ENCODE data around the gene ACAD8. TPM values are rescaled to one million over a fixed set of nuclear protein-coding genes. Genes with fewer than 3 reads are reported as not detected.

Gene ACAD8
- total and polyA plus RNA-seq, 2 of the 8 experiments (the other 6 are each of a cell fraction or from before 2014, with no cell fraction given): 45.8 to 52.7 TPM

DNA sequence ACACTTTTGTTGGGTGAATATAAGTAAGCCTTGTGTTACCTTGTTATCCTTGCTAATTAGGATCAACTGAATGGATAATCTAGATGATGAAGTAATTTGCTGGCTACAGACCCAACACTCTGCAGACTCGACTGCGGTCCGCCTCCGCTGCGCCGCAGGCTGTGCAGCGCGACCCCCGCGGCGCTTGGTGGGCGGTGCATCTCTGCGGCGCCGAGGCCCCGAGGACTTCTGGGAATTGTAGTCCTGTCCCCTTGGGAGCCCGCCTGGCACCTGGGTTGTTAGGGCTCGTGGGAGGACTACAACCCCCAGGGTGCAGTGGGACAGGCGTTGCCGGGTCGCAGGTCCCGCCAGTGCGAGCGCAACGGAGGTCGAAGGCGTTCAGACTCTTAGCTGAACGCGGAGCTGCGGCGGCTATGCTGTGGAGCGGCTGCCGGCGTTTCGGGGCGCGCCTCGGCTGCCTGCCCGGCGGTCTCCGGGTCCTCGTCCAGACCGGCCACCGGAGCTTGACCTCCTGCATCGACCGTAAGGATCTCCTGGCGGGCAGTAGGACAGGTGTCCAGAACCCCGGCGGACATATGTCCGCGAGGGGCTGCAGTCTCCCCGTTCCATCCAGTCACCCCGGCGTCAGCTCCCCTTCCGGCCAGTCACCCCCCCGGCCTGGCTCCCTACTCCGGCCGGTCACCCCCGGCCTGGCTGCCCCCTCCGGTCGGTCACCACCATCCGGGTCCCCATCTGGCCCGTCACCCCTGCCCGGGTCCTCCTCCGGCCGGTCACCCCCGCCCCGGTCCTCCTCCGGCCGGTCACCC lies at the start of gene ACAD8, which contains the start of gene THYN1 (continued):
- no peak for TF ChIP-seq CTBP2 (IDR thresholded peaks at IDR 0.05; ENCODE audit: borderline replicate concordance, insufficient read depth, insufficient read length, low read length)
- TF ChIP-seq CREB1 (IDR thresholded peaks at IDR 0.05): peak; percentile 59
- peak; percentile 41 for TF ChIP-seq KDM4A (IDR thresholded peaks at IDR 0.05; ENCODE audit: low read depth, low read length, severe bottlenecking)
- no peak for TF ChIP-seq TCF12 (IDR thresholded peaks at IDR 0.05; ENCODE audit: low read depth, low read length)
- TF ChIP-seq POLR2AphosphoS5 (IDR thresholded peaks at IDR 0.05; ENCODE audit: low read depth, low read length): 0 out of 2 replicates have a peak, but pooled peaks have one; percentile 59
- peak; percentile 38 to 73 for TF ChIP-seq POLR2A (IDR thresholded peaks at IDR 0.05; ENCODE audit: control extremely low read depth in 1 of 2, low read depth in 2 of 2, low read length in 2 of 2)
- no peak for TF ChIP-seq RNF2 (IDR thresholded peaks at IDR 0.05; ENCODE audit: borderline replicate concordance, low read depth, low read length, missing control alignments, poor library complexity, severe bottlenecking)
- TF ChIP-seq SIN3A (conservative IDR thresholded peaks at IDR 0.05 in 1 of 2, IDR thresholded peaks at IDR 0.05 in 1 of 2; ENCODE audit: low read depth in 1 of 2, low read length in 2 of 2): peak in 1 of 2 experiments; percentile 91; a peak in 2 of 4 replicates
- no peak for TF ChIP-seq SUZ12 (IDR thresholded peaks at IDR 0.05; ENCODE audit: low read length)
- TF ChIP-seq FOSL1 (IDR thresholded peaks at IDR 0.05; ENCODE audit: insufficient read depth, low read depth, low read length): no peak
- peak in 1 of 2 experiments; percentile 75; a peak in 2 of 4 replicates for TF ChIP-seq HDAC2 (IDR thresholded peaks at IDR 0.05; ENCODE audit: borderline replicate concordance in 1 of 2, low read depth in 2 of 2, low read length in 2 of 2)
- peak; percentile 88 for TF ChIP-seq SIX5 (IDR thresholded peaks at IDR 0.05; ENCODE audit: low read depth, low read length)
- TF ChIP-seq EP300 (IDR thresholded peaks at IDR 0.05; ENCODE audit: borderline replicate concordance in 1 of 2, low read depth in 2 of 2, low read length in 2 of 2): no peak; a peak in 1 of 3 replicates
- TF ChIP-seq BCL11A (IDR thresholded peaks at IDR 0.05; ENCODE audit: low read depth in 2 of 2, low read length in 2 of 2): no peak
- TF ChIP-seq CHD2 (IDR thresholded peaks at IDR 0.05; ENCODE audit: low read length): peak; percentile 63; the same call in 1 of the 2 replicates
- TF ChIP-seq NRF1 (IDR thresholded peaks at IDR 0.05; ENCODE audit: low read depth, low read length): 0 out of 2 replicates have a peak, but pooled peaks have one; percentile 15
- peak; percentile 90 for TF ChIP-seq TAF1 (IDR thresholded peaks at IDR 0.05; ENCODE audit: low read depth, low read length)
- TF ChIP-seq TAF7 (optimal IDR thresholded peaks at IDR 0.05; ENCODE audit: borderline replicate concordance, low read depth, low read length): peak; percentile 53
- no peak; the same call in 1 of the 2 replicates for TF ChIP-seq KDM1A (IDR thresholded peaks at IDR 0.05; ENCODE audit: borderline replicate concordance, low read length)

Measured in H1 (cell line).